ENCODE results near the gene SLIT3. TPM values are rescaled to one million over a fixed set of nuclear protein-coding genes. Genes with fewer than 3 reads are reported as not detected.

Gene SLIT3
- total RNA-seq, 4 donors from 2014 or later: 10.8 to 30.8 (median 18.4) TPM

GRCh38 chr5:168790671-168791250, 510.2 kb downstream of the SLIT3 start:
- no peak overlapping the region for H3K27ac ChIP-seq
- no peak overlapping the region for H3K4me3 ChIP-seq
- H3K9me3 ChIP-seq: no peaks in the 10 kb centered on the region
- no peak for DNase-seq (ENCODE audit: low spot score in 2 of 2)
- H3K4me1 ChIP-seq: peaks cover 6% of the 10 kb centered on the region
- WGBS: 83% methylated on average over 13 of the region's 13 CpGs
- no peaks in the 10 kb centered on the region for H3K36me3 ChIP-seq
- TF ChIP-seq POLR2A (IDR thresholded peaks at IDR 0.05): no peak
- TF ChIP-seq POLR2AphosphoS5 (IDR thresholded peaks at IDR 0.05): no peak
- no peak for TF ChIP-seq EP300 (IDR thresholded peaks at IDR 0.05)
- peaks cover 4% of the 10 kb centered on the region for H3K27me3 ChIP-seq

GRCh38 chr5:168790002-168790635, 510.8 kb downstream of the SLIT3 start:
- no peak for DNase-seq (ENCODE audit: low spot score in 2 of 2)
- H3K9me3 ChIP-seq: no peaks in the 10 kb centered on the region
- peaks cover 4% of the 10 kb centered on the region for H3K27me3 ChIP-seq
- H3K4me1 ChIP-seq: peaks cover 6% of the 10 kb centered on the region
- WGBS: 71% methylated on average over 5 of the region's 5 CpGs
- H3K4me3 ChIP-seq: no peak overlapping the region
- H3K27ac ChIP-seq: no peak overlapping the region
- no peak for TF ChIP-seq CTCF (IDR thresholded peaks at IDR 0.05)
- TF ChIP-seq EP300 (IDR thresholded peaks at IDR 0.05): no peak
- no peak for TF ChIP-seq POLR2A (IDR thresholded peaks at IDR 0.05)
- TF ChIP-seq POLR2AphosphoS5 (IDR thresholded peaks at IDR 0.05): no peak
- no peaks in the 10 kb centered on the region for H3K36me3 ChIP-seq

GRCh38 chr5:168788786-168789185, 512.2 kb downstream of the SLIT3 start:
- Histone ChIP-seq H3K27ac (no peak overlapping the region), H3K9me3 (no peaks in the 10 kb centered on the region), H3K4me1 (peaks cover 1% of the 10 kb centered on the region), H3K36me3 (peaks cover 8% of the 10 kb centered on the region), H3K4me3 (no peak overlapping the region), H3K27me3 (peaks cover 4% of the 10 kb centered on the region)
- no peak for TF ChIP-seq EP300 (IDR thresholded peaks at IDR 0.05)
- TF ChIP-seq POLR2AphosphoS5 (IDR thresholded peaks at IDR 0.05): no peak
- no peak for TF ChIP-seq CTCF (IDR thresholded peaks at IDR 0.05)
- TF ChIP-seq POLR2A (IDR thresholded peaks at IDR 0.05): no peak
- WGBS: 74% methylated on average over 3 of the region's 3 CpGs
- no peak for DNase-seq (ENCODE audit: low spot score in 2 of 2)

- no peak for DNase-seq (ENCODE audit: low spot score in 2 of 2)
- no peak for TF ChIP-seq POLR2AphosphoS5 (IDR thresholded peaks at IDR 0.05)
- TF ChIP-seq CTCF (IDR thresholded peaks at IDR 0.05): no peak
- no peak for TF ChIP-seq EP300 (IDR thresholded peaks at IDR 0.05)
- no peak for TF ChIP-seq POLR2A (IDR thresholded peaks at IDR 0.05)
- no peaks in the 10 kb centered on the region for H3K9me3 ChIP-seq
- H3K27me3 ChIP-seq: peaks cover 4% of the 10 kb centered on the region
- 70% methylated on average over 4 of the region's 4 CpGs for WGBS
- H3K4me3 ChIP-seq: no peak overlapping the region
- no peak overlapping the region for H3K27ac ChIP-seq
- H3K4me1 ChIP-seq: no peaks in the 10 kb centered on the region
- peaks cover 12% of the 10 kb centered on the region for H3K36me3 ChIP-seq
Observed at GRCh38 chr5:168788107-168788506, 512.8 kb downstream of the SLIT3 start.

- peaks cover 4% of the 10 kb centered on the region for H3K27me3 ChIP-seq
- TF ChIP-seq POLR2A (IDR thresholded peaks at IDR 0.05) (no peak), POLR2AphosphoS5 (IDR thresholded peaks at IDR 0.05) (no peak), CTCF (IDR thresholded peaks at IDR 0.05) (no peak), EP300 (IDR thresholded peaks at IDR 0.05) (no peak)
- no peak for DNase-seq (ENCODE audit: low spot score in 2 of 2)
- H3K27ac ChIP-seq: no peak overlapping the region
- WGBS: 86% methylated on average over 3 of the region's 3 CpGs
- no peaks in the 10 kb centered on the region for H3K4me1 ChIP-seq
- H3K36me3 ChIP-seq: peaks cover 12% of the 10 kb centered on the region
- H3K9me3 ChIP-seq: no peaks in the 10 kb centered on the region
- H3K4me3 ChIP-seq: no peak overlapping the region
Observed at GRCh38 chr5:168786147-168786546, 514.8 kb downstream of the SLIT3 start.

Data from suprapubic skin (tissue), 4 donors.